Spleen (tissue), 11 donors: ENCODE measurements around the gene PA2G4. TPM values are rescaled to one million over a fixed set of nuclear protein-coding genes. Genes with fewer than 3 reads are reported as not detected.

ENCODE experiments used
- DNase-seq: peaks from one replicate; pipeline ENCODE4 v3.0.0-alpha.2; 2020
- H3K27ac ChIP-seq, 8 donors: fragments of 200-600 bp; sonication (generic) in 7 of 8; 1 replicate in 4 of 8; 2 replicates in 4 of 8; pipeline versions ENCODE4 v1.5.0 to v1.8.0; 2016 to 2021; ENCODE audit warnings: inconsistent platforms in 4 of 8, mild to moderate bottlenecking in 4 of 8, moderate library complexity in 1 of 8
- H3K27me3 ChIP-seq, 7 donors: fragments of 200-600 bp; sonication (generic) in 6 of 7; replicated peaks in 1 of 7; 1 replicate in 4 of 7; 2 replicates in 3 of 7; pipeline versions ENCODE4 v1.5.0 to v1.8.0; 2016 to 2021; ENCODE audit warnings: inconsistent platforms in 3 of 7, mild to moderate bottlenecking in 1 of 7
- H3K36me3 ChIP-seq, 6 donors: fragments of 200-600 bp; sonication (generic) in 5 of 6; 1 replicate in 4 of 6; 2 replicates in 2 of 6; pipeline versions ENCODE4 v1.5.0 to v1.8.0; 2016 to 2021; ENCODE audit warnings: inconsistent platforms in 2 of 6
- H3K4me1 ChIP-seq, 6 donors: fragments of 200-600 bp; sonication (generic) in 5 of 6; 1 replicate in 3 of 6; 2 replicates in 3 of 6; pipeline versions ENCODE4 v1.5.0 to v1.8.0; 2016 to 2021; ENCODE audit warnings: inconsistent platforms in 3 of 6
- H3K4me3 ChIP-seq, 8 donors: fragments of 200-600 bp; sonication (generic) in 7 of 8; 1 replicate in 4 of 8; 2 replicates in 4 of 8; pipeline versions ENCODE4 v1.5.0 to v1.8.0; 2016 to 2021; ENCODE audit warnings: inconsistent platforms in 4 of 8, mild to moderate bottlenecking in 4 of 8, moderate library complexity in 2 of 8
- H3K9me3 ChIP-seq, 8 donors: fragments of 200-600 bp; sonication (generic) in 7 of 8; 1 replicate in 4 of 8; 2 replicates in 4 of 8; pipeline versions ENCODE4 v1.5.0 to v1.8.0; 2016 to 2021; ENCODE audit warnings: inconsistent platforms in 4 of 8
- CTCF ChIP-seq, 11 experiments: fragments of 200-600 bp in 7 of 11; fragments of 450-650 bp in 4 of 11; sonication (generic) in 4 of 11; IDR thresholded peaks in 8 of 11; conservative IDR thresholded peaks in 3 of 11; 1 replicate in 7 of 11; 2 replicates in 4 of 11; pipeline versions ENCODE4 v1.4.0 to v1.8.0; 2016 to 2021; ENCODE audit warnings: antibody characterized with exemption in 11 of 11, inconsistent platforms in 4 of 11, mild to moderate bottlenecking in 1 of 11
- POLR2A ChIP-seq, 3 donors: fragments of 450-650 bp; IDR thresholded peaks; one replicate each; pipeline ENCODE4 v1.5.1; 2017; ENCODE audit warnings: antibody characterized with exemption in 3 of 3, mild to moderate bottlenecking in 1 of 3
- POLR2AphosphoS5 ChIP-seq, 3 donors: sonication (generic); formaldehyde crosslinking; IDR thresholded peaks; one replicate each; pipeline ENCODE4 v1.5.1; 2017; ENCODE audit warnings: antibody characterized with exemption in 3 of 3
- WGBS, 5 donors: extraction: QIAGEN DNeasy Blood & Tissue Kit in 3 of 5; methylation state at CpG; one replicate each; pipeline versions ENCODE4 v1.1.5 to v1.1.7; 2013 to 2018; 5-methylcytosine and 5-hydroxymethylcytosine counted together
- intact Hi-C: fragments of 100-400 bp; cut with DNase I; formaldehyde crosslinking; loops from one replicate; pipeline ENCODE4 v1.15.0; 2023; ENCODE audit warnings: low total_unique reads
- polyA plus RNA-seq, 3 donors: library from polyadenylated mRNA; stranded (reverse); fragments of 200-250 nt; gene quantifications; one replicate each; pipeline ENCODE4 v1.2.1, GENCODE V29; 2013
- total RNA-seq, 7 donors: library from RNA; depleted of rRNA in 3 of 7; stranded (reverse); fragments of >200 nt in 3 of 7; fragmentation: NEBNext Ultra II Directional in 4 of 7; extraction: Animal tissue kit (Norgen Biotek cat#: 25700) in 4 of 7; gene quantifications; one replicate each; pipeline versions ENCODE4 v1.1.0 to v1.2.1, GENCODE V29; 2016 to 2021
- donor health status: healthy with polysubstance abuse.
- donor health status: DM: no; HTN: no; CAD: no; lungs with moderate emphysema.
- donor health status: DM: no; HTN: no; CAD: no.
- donor health status: Bipolar disorder and iron deficiency.
- donor health status: healthy.
- donor health status: DM: no; HTN: no; CAD: no.
- donor health status: DM: yes; HTN: yes; CAD: no.

PA2G4 gene
- total and polyA plus RNA-seq, 10 donors: 52.8 to 92.8 (median 73.4) TPM

- peak; percentile 99 for DNase-seq
- Histone ChIP-seq H3K27ac (peak within 1 kb of the TSS; percentile 82 to 94 (median 90)), H3K27me3 (no peaks in the 10 kb centered on the region), H3K4me3 (peak within 1 kb of the TSS; percentile 50 to 94 (median 79)), H3K4me1 (peaks cover 37 to 92% (median 61%) of the 10 kb centered on the region in 6 donors), H3K9me3 (no peaks in the 10 kb centered on the region), H3K36me3 (peaks cover 0 to 40% (median 28%) of the 10 kb centered on the region in 6 donors)
- TF ChIP-seq POLR2A (IDR thresholded peaks at IDR 0.05): peak in 2 of 3 donors; percentile 56 to 95
- peak; percentile 91 to 98 (median 97) for TF ChIP-seq POLR2AphosphoS5 (IDR thresholded peaks at IDR 0.05)
- peak in 4 of 11 experiments; percentile 6 to 57 (median 32) for TF ChIP-seq CTCF (IDR thresholded peaks at IDR 0.05 in 8 of 11, conservative IDR thresholded peaks at IDR 0.05 in 3 of 11)
- 0 to 1% (median 0%) methylated on average over 34 to 49 of the region's 49 CpGs for WGBS, 5 donors
- intact Hi-C loops: loop anchor here (2.0 kb wide), 1 partner anchor 61 kb away; the partner anchor contains the start of gene SMARCC2
These were observed 23.7 kb downstream of the PA2G4 start, which contains the start of gene ESYT1 for GRCh38 chr12:56127888-56128669. ESYT1 (plus strand) TSS chr12:56128267; CDS start chr12:56128320, 53 bp downstream.

GRCh38 chr12:56128670-56129205 lies 24.4 kb downstream of the PA2G4 start:
- peak; percentile 85 for DNase-seq
- peaks cover 0 to 40% (median 34%) of the 10 kb centered on the region in 6 donors for H3K36me3 ChIP-seq
- TF ChIP-seq POLR2AphosphoS5 (IDR thresholded peaks at IDR 0.05): no peak
- TF ChIP-seq CTCF (IDR thresholded peaks at IDR 0.05 in 8 of 11, conservative IDR thresholded peaks at IDR 0.05 in 3 of 11): no peak
- no peak for TF ChIP-seq POLR2A (IDR thresholded peaks at IDR 0.05)
- H3K4me3 ChIP-seq: peak overlapping the region; percentile 50 to 94 (median 79)
- H3K9me3 ChIP-seq: no peaks in the 10 kb centered on the region
- H3K4me1 ChIP-seq: peaks cover 37 to 85% (median 61%) of the 10 kb centered on the region in 6 donors
- no peaks in the 10 kb centered on the region for H3K27me3 ChIP-seq
- intact Hi-C loops: no loop called here
- peak overlapping the region; percentile 82 to 94 (median 90) for H3K27ac ChIP-seq
- 0 to 1% (median 0%) methylated on average over 20 of the region's 20 CpGs for WGBS, 5 donors

- Histone ChIP-seq H3K27me3 (no peaks in the 10 kb centered on the region), H3K4me1 (peaks cover 37 to 79% (median 58%) of the 10 kb centered on the region in 6 donors), H3K9me3 (no peaks in the 10 kb centered on the region), H3K27ac (peak overlapping the region; percentile 82 to 94 (median 90)), H3K4me3 (peak overlapping the region; percentile 50 to 94 (median 79)), H3K36me3 (peaks cover 0 to 43% (median 41%) of the 10 kb centered on the region in 6 donors)
- intact Hi-C loops: no loop called here
- TF ChIP-seq POLR2AphosphoS5 (IDR thresholded peaks at IDR 0.05): peak; percentile 88 to 94 (median 93)
- peak in 1 of 11 experiments; percentile 17 for TF ChIP-seq CTCF (IDR thresholded peaks at IDR 0.05 in 8 of 11, conservative IDR thresholded peaks at IDR 0.05 in 3 of 11)
- peak; percentile 13 to 62 (median 30) for TF ChIP-seq POLR2A (IDR thresholded peaks at IDR 0.05)
- WGBS, 5 donors: 0 to 1% (median 0%) methylated on average over 24 to 29 of the region's 29 CpGs
- peak; percentile 96 for DNase-seq
These were observed 25.0 kb downstream of the PA2G4 start for GRCh38 chr12:56129206-56129941.
